SK-N-MC (cell line): ENCODE data around the gene RPL34.

Source experiments
- EZH2 ChIP-seq: fragments of 200-600 bp; sonication (generic); IDR thresholded peaks from one replicate; pipeline ENCODE4 v1.6.1; 2017; ENCODE audit warnings: antibody characterized with exemption
- FOXP2 ChIP-seq: optimal IDR thresholded peaks from 2 replicates; pipeline ENCODE3; 2011; ENCODE audit warnings: mild to moderate bottlenecking, moderate library complexity; ENCODE audit not compliant: insufficient read depth; ENCODE audit errors: extremely low read length, control extremely low read depth
- POLR2AphosphoS5 ChIP-seq: IDR thresholded peaks from 2 replicates; pipeline ENCODE4 v1.6.1; 2012; ENCODE audit warnings: mild to moderate bottlenecking, low read depth, low read length, borderline replicate concordance

DNA sequence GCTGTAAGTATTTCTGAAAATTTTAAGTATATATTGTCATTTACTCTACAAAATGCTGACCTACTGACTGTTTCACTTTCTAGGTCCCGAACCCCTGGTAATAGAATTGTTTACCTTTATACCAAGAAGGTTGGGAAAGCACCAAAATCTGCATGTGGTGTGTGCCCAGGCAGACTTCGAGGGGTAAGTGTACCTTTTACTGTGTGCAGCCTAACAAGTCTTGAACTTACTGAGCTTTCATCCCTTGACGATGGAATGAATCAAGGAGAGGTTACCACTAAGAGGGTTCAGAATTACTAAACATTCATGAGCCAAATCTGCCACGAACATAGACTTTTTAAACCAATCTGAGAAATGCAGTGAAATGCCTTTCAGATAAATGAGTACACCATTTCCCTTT, 1.6 kb downstream of the RPL34 start:
- TF ChIP-seq EZH2 (no peak), POLR2AphosphoS5 (no peak), FOXP2 (no peak)
